HepG2 (cell line): ENCODE results near the gene STC2. TPM values are rescaled to one million over a fixed set of nuclear protein-coding genes. Genes with fewer than 3 reads are reported as not detected.
A peak's percentile ranks its signal among the peaks of the same experiment; 100 is the strongest.

ENCODE experiments used
- ARNT2 ChIP-seq: sonication (generic); formaldehyde crosslinking; IDR thresholded peaks from 2 replicates; pipeline ENCODE4 v1.8.0; 2022; ENCODE audit warnings: mild to moderate bottlenecking, low read depth, missing genetic modification reagents, moderate library complexity
- CBFB ChIP-seq: sonication (generic); formaldehyde crosslinking; IDR thresholded peaks from 2 replicates; pipeline ENCODE4 v1.4.0; 2020; ENCODE audit warnings: missing genetic modification reagents
- HNRNPUL1 ChIP-seq: fragments of 200-400 bp; formaldehyde crosslinking; IDR thresholded peaks from 2 replicates; pipeline ENCODE4 v1.6.1; 2017; ENCODE audit warnings: low read depth, mild to moderate bottlenecking, low read length, moderate library complexity
- KDM6A ChIP-seq: IDR thresholded peaks from 2 replicates; pipeline ENCODE4 v1.6.1; 2016; ENCODE audit warnings: low read depth
- MAFG ChIP-seq: sonication (generic); formaldehyde crosslinking; IDR thresholded peaks from 2 replicates; pipeline ENCODE4 v1.5.1; 2020; ENCODE audit warnings: mild to moderate bottlenecking, missing genetic modification reagents
- MYPOP ChIP-seq: sonication (generic); formaldehyde crosslinking; IDR thresholded peaks from 2 replicates; pipeline ENCODE4 v1.8.1; 2023; ENCODE audit warnings: mild to moderate bottlenecking, moderate library complexity, missing genetic modification reagents
- PRDM10 ChIP-seq: sonication (generic); formaldehyde crosslinking; IDR thresholded peaks from 2 replicates; pipeline ENCODE4 v1.4.0; 2020; ENCODE audit warnings: low read depth, missing genetic modification reagents
- SIN3B ChIP-seq: fragments of 150-350 bp; IDR thresholded peaks from 2 replicates; pipeline ENCODE4 v1.6.1; 2014; ENCODE audit warnings: low read length
- XBP1 ChIP-seq: sonication (generic); formaldehyde crosslinking; IDR thresholded peaks from 2 replicates; pipeline ENCODE4 v1.5.0; 2020; ENCODE audit warnings: missing genetic modification reagents
- ZBTB7A ChIP-seq: sonication (generic); formaldehyde crosslinking; IDR thresholded peaks from 2 replicates; pipeline ENCODE4 v1.8.0; 2022; ENCODE audit warnings: mild to moderate bottlenecking, missing genetic modification reagents
- ZNF232 ChIP-seq: sonication (generic); formaldehyde crosslinking; IDR thresholded peaks from 2 replicates; pipeline ENCODE4 v1.4.0; 2020; ENCODE audit warnings: missing genetic modification reagents, borderline replicate concordance
- ZNF407 ChIP-seq: sonication (generic); formaldehyde crosslinking; IDR thresholded peaks from one replicate; pipeline ENCODE4 v1.5.1; 2020; ENCODE audit warnings: mild to moderate bottlenecking, missing genetic modification reagents; ENCODE audit errors: not compliant biosample characterization
- ZNF451 ChIP-seq: sonication (generic); formaldehyde crosslinking; IDR thresholded peaks from 2 replicates; pipeline ENCODE4 v1.5.0; 2020; ENCODE audit warnings: mild to moderate bottlenecking, missing genetic modification reagents
- ZNF577 ChIP-seq: sonication (generic); formaldehyde crosslinking; IDR thresholded peaks from 2 replicates; pipeline ENCODE4 v1.4.0; 2020; ENCODE audit warnings: mild to moderate bottlenecking, low read depth, missing genetic modification reagents, borderline replicate concordance
- ZNF782 ChIP-seq: sonication (generic); formaldehyde crosslinking; IDR thresholded peaks from 2 replicates; pipeline ENCODE4 v1.4.0; 2020; ENCODE audit warnings: missing genetic modification reagents, mild to moderate bottlenecking, borderline replicate concordance
- polyA plus RNA-seq, 8 experiments: library from polyadenylated mRNA; depleted of rRNA in 3 of 8; stranded (reverse) in 7 of 8; unstranded in 1 of 8; fragments of >200 nt; fragmentation: Illumina TruSeq in 4 of 8; extraction: Trizol in 4 of 8; gene quantifications; 2 replicates each; pipeline versions ENCODE4 v1.2.1 to v1.2.3, GENCODE V29; 2011 to 2016; ENCODE audit warnings: low read depth in 4 of 8, missing spikeins in 1 of 8, mixed read lengths in 1 of 8; ENCODE audit not compliant: insufficient read depth in 1 of 8
- total RNA-seq, 5 experiments: library from RNA; depleted of rRNA; stranded (reverse); fragments of >200 nt; fragmentation: Illumina TruSeq; extraction: Trizol; gene quantifications; 2 replicates each; pipeline ENCODE4 v1.2.3, GENCODE V29; 2016; ENCODE audit warnings: low read depth in 1 of 5

STC2 gene
- total and polyA plus RNA-seq, 2 of the 13 experiments (the other 11 are each of a cell fraction or from before 2014, with no cell fraction given) = 27.1 to 69.2 TPM

DNA sequence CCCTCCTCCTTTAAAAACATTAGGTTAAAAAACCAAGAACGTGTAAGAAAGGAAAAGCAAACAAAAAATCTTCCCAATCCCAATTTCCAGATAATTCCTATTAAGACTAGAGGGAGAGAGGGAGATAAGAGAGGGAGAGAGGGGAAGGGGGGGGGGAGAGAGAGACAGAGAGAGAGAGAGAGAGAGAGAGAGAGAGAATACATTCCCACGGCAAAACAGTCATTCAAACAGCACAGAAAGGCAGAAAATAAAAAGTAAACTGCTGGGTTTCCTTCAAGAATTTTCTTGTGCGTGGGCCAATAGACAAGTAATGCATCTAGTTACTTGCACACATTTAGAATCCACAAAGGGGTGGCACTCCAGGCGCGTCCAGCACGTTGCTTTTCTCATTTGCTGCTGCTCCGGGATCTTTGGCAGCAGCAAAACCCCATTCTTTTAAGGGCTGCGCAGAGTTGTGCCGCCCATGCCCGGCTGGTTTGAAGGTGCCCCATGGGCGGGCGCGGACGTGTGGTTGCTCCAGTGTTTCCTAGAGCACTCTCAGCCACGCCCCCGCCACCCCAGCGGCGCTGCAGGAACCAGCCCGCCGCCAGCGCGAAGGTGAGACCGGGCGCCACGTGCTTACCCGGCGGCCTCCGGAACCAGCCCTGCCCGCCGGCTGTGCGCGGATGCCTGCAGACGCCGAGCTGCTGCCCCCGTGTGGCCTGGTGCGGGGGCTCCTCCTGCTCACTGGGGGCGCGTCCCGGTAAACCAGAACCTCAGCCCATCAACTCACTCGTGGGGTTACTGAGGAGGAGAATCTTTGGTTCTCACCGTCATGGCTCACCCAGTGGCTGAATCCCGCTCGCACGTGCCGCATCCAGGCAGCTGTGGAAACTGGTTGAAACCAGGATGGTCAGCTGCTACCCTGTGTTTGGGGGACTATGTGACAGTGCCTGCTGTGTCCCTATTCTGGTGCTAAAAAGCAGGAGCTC is 44.6 kb downstream of the STC2 start (continued):
- TF ChIP-seq PRDM10 (no peak), HNRNPUL1 (no peak), ZNF407 (CRISPR knock-in tag) (peak; percentile 96), ARNT2 (CRISPR knock-in tag) (peak; percentile 99), ZNF232 (CRISPR knock-in tag) (peak; percentile 98), ZNF451 (peak; percentile 98), ZNF577 (CRISPR knock-in tag) (no peak), ZBTB7A (CRISPR knock-in tag) (0 out of 2 replicates have a peak, but pooled peaks have one; percentile 64), KDM6A (0 out of 2 replicates have a peak, but pooled peaks have one; percentile 15), MYPOP (CRISPR knock-in tag) (peak; percentile 96), MAFG (no peak), SIN3B (no peak), XBP1 (CRISPR knock-in tag) (no peak; the same call in 1 of the 2 replicates), ZNF782 (CRISPR knock-in tag) (peak; percentile 92), CBFB (CRISPR knock-in tag) (peak; percentile 72)
